NCI-H748 (cell line): ENCODE measurements around the gene ORC4.

ENCODE experiments used
- DNase-seq: peaks from one replicate; lab custom pipeline; 2025; ENCODE audit not compliant: unreplicated experiment; lab: John Stamatoyannopoulos, UW

Gene ORC4

DNA sequence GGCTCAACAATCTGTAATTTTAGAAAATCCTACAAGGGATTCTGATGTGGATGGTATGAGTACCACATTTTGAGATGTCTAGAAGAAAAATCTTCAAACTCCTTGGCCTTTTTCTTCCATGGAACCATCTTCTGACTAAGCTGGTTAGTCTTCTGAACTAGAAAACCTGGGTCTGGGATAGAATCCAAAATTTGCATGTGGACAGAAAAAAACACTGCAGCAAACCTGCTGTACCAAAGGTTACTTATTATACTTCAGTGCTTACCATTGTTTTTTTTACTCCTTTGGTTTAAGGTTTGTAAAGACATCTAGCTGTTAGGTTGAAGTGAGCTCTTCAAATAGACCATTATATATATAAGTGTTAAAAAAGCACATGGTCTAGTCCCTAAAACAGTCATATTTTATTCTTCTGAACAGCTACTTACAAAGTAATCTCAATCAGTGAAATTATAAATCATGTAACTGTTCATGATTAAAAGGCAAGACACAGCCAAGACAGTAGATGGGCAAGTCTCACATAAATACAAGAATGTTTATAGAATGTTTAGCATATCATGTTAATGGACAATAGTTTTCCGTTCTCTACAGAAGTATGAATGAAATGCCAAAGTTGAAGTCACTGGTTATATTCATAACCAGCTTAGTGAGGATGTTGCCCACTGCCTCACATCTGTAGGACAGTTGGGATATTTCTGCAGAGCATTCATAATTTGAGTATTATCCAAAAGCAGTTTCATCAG lies 85.5 kb downstream of the ORC4 start:
- no peak for DNase-seq

DNA sequence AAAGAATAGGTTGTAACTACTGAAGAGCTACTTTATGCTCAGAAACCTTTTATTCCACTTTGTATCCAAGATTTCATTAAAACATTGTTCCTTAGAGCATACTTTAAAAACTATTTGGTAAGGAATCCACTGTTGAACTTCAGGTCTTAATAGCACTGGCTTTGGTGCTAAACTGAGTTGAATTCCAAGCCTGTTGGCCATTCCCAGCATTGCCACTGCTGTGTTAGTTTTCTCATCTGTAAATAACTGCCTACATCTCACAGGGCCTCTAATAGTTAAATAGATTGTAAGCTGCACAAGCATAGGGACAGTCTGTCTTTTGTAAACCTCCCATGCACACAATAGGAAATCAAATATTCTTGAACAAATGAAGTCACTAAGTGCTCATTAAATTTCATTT lies 86.6 kb downstream of the ORC4 start:
- DNase-seq: no peak

DNA sequence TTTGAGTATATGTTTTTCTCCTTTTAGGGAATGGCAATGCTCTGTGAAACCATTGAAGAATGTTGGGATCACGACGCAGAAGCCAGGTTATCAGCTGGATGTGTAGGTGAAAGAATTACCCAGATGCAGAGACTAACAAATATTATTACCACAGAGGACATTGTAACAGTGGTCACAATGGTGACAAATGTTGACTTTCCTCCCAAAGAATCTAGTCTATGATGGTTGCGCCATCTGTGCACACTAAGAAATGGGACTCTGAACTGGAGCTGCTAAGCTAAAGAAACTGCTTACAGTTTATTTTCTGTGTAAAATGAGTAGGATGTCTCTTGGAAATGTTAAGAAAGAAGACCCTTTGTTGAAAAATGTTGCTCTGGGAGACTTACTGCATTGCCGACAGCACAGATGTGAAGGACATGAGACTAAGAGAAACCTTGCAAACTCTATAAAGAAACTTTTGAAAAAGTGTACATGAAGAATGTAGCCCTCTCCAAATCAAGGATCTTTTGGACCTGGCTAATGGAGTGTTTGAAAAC lies 93.4 kb downstream of the ORC4 start:
- DNase-seq: no peak

DNA sequence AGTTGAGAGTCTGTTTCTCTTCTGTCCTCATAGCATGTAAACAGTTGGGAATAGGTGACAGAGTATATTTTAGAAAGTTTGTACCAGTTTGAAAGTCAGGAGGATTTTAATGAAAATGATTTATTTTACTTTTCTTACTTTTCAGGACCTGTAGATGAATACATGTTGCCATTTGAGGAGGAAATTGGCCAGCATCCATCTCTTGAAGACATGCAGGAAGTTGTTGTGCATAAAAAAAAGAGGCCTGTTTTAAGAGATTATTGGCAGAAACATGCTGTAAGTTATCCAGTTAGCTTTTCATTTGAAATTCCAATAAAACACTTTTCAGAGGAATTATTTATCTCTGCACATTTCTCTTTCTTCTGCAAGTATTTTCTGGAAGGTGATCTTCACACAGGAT lies 94.7 kb downstream of the ORC4 start:
- no peak for DNase-seq

DNA sequence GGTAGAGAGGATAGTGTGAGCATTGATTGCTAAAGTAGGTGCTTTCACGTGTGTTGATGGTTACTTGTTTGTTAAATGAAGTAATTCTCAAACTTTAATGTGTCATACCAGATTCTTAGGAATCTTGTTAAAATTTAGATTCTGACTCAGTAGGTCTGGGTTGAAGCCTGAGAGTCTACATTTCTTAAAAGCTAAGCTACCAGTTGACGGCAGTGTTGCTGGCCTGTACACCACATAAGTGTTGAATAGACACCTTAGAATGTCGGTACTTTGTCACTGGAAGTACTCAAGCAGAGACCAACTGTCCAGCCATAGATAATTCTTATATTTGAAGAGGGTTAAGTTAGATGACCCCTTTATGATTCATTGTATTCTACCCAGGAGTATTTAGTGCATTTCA lies 95.9 kb downstream of the ORC4 start:
- DNase-seq: no peak

DNA sequence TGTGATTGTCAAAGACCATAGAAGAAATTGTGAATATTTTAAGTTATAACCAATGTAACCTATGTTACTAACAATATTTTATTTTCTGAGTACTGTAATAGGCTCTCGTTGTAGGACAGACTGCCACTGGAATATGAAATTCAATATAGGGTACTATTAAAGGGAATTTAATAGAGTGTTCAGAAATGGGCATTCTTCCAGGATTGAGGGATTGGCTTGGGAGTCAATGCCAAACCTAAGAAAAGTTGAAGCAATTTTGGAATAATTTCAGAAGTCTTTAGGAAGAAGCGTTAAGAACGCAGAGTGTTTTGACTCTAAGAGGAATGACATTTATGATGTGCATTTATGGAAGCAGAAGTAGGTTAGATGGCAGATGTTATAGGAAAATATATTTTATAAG lies 96.7 kb downstream of the ORC4 start:
- DNase-seq: no peak

DNA sequence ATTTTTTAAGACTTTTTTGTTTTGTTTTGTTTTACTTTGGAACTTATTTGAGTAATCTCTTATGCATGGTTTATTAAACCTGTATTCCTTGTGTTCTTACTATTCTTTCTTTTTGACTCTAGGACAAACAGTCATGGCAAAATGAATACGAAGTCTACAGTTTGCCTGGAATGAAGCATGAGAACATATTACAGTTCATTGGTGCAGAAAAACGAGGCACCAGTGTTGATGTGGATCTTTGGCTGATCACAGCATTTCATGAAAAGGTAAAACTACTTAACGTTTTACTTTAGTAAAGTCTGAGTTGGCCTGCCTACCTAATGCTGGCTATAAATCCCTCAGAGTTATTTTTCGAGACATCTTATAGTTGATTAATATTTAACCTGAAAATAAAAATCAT lies 103.4 kb downstream of the ORC4 start:
- no peak for DNase-seq

DNA sequence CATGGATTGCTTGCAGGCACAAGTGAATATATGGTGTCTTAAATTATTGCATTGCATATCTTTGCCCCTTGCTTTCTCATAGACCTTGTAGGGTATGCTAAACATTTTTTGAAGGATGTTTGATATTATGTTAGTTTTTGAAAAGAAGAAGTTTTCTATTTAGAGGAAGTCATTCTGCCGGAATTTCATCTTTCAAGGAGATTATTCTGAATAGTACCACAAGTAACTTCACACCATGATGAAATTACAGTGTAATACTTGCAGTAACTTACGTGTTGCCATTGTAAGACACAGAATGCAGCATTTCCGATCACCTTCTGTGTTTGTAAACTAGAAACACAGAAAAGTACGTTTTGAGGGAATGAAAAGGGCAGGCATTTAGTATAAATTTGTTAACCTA lies 103.8 kb downstream of the ORC4 start:
- no peak for DNase-seq

DNA sequence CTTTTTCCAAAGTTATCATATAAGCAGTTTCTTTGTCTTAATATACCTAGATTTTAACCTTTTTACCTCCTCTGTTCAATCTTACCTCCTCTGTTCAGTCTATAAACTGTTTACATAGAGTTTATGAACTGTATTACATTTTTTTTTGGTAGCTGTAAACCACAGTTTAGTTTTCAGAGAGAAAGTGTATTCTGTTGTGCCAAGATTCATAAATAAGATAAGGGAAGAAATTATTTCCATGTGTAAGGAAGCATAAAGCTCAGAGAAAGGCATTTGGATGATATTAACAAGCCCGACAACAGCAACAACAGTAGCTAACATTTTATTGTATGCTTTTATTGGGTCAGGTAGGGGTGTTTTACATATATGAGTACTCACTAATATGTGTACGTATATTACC lies 104.5 kb downstream of the ORC4 start:
- DNase-seq: no peak

DNA sequence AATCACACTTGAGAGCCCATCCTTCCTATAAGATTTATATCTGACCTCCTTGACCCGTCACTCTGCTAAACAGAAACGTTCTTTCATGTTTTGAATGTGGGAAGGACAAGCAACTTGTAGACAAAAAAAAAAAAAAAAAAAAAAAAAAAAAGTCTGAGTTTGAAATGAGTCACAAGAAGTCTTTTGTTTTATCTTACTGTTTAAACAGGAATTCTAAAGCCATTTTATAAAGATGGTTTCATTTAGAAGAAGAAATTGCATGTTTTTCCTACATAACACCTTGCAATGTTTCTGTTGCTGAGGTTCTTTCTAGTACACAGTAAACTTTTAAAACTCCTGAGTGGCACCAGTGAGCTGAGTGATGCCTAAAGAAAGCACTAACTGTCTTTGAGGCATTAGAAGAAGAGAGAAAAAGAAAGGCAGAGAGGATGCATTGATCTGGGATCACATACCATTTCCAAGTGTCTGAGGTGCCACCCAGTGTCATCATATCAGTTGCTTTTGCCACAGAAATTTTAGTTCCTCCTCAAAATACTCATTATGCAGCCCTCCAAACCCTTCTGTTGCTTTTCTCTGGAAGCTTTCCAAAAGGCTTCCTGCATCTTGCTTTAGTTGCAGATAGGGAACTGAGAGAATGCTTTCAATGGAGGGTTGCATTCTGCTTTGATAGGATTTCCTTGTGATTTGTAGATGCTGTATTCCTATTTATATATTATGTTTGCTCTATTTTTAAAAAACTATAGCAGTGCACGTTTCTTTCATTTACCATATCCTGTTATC lies 106.6 kb downstream of the ORC4 start:
- no peak for DNase-seq

DNA sequence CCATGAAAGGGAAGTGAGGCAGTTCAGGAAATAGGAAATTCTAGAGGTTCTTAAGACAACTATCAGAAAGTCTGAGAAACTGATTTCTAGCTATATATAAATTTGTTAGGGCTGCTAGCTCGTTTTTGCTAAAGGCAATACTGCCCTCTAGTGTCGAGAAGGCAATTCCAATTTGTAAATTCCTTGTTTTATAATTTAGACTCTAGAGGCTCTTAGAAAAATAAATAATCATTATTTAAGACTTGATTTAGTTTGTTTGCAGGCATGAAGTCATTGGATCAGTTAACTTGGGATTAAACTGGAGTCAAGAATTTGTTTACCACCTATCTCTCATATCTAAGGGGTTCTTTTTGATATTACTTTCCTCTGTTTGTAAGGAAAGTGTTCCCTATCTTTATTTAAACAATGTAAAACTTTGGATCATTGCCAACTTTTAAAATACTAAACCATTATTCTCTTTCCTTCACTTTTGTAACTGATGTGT lies 109.5 kb downstream of the ORC4 start:
- peak; percentile 62 for DNase-seq

DNA sequence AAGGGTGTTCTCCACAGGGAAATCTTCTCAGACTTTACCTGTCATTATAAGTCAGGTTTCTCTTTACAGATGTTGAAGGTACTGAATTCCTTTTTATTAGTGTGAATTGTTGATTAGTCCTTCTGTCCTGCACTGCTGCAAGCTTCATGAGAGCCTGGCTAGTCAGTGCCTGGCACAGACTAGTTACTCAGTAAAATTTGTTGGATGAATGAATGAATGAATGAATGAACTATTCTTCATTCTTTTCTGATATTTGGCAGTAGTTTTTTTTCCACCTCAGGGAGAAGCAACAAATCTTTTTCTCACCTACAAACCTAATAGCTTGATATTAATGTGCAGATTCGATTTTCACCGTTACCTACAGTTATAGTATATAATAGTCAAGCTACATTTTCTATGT lies 111.4 kb downstream of the ORC4 start:
- no peak for DNase-seq

DNA sequence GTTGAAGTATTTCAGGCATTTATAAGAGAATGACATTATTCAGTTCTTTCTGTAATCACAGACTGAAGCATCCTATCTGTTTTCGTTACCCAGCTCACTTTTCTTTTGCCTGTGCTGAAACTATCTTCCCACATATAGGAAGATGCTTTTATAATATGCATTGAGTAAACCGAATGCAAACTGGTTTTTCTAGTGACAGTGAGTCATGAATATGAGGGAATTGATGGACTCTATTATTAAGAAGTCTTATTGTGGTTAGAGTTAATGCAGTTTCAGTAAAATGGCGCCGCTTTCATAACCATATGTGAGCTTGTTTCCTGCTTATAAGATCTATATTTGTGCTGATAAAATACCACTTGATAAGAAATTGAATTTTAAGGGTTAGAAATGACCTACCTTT lies 116.5 kb downstream of the ORC4 start:
- DNase-seq: peak; percentile 5

DNA sequence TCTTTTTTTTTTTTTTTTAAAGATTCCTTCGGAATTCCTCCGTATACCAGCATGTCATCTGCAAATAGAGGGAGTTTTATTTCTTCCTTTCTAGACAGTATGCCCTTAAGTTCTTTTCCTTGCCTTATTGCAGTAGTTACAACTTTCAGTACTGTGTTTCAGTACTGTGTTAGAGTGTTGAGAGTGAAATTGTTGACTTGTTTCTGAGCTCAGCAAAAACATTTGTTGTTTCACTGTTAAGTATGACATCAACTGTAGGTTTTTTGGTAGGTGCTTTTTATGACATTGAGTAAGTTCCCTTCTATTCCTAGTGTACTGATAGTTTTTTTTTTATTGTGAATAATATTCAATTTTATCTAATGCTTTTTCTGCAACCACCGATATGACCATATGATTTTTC lies 131.9 kb downstream of the ORC4 start:
- no peak for DNase-seq

DNA sequence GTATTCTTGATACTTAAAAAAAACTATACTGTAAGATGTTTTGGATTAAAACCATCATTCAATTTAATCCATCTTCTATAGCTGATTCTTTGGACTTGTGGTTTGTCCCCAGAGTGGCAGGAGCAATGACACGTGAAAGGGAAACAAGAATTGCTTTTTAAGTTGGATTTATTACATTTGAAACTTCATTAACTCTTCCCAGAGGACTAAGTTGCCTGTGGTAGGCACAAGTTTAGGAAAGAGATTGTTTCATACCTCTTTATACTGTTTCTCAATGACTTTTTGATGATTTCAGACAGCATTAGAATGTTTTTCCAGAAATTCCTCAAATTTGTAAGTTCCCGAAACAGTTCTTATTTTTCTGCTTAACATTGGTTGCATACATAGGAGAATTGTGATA lies 134.4 kb downstream of the ORC4 start:
- DNase-seq: no peak

DNA sequence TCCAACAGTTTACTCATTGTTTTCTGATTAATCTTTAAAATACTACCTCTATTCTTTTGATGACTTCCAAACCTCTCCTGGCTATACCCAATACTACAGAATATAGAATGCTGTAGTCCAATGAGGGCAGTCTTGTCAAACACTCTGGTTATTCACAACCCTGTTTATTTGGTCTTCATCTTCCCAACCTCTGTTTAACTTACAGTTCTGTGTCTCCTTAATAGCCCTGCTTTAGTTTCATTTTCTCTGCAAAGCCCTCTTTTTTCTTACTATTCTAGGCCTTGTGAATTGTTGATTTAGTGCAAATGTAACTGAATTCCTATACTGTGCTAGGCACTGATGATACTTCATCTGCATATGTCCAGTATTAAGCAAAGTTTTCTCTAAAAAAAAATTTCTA lies 135.7 kb downstream of the ORC4 start:
- no peak for DNase-seq

DNA sequence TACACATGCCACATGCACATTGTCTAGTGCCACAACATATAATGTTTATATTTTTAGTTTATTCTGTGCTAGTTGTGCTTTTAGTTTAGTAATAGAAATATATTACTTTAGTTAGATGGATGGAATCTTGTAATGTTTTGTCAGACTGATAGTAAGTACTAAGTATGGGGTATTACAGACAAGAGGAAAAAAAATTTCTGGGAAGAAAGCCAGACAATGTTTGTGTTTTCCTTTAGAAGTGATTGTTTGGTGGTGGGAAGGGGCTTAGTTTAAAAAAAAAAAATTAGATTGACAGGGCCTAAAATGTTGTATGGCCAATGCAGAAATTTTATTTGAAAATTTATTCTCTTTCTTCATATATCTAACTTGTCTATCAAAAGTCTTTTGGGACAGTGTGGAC lies 137.9 kb downstream of the ORC4 start:
- DNase-seq: no peak
